SKM-1 treated with dmso at 0.1 percent for 144 hours (cell line): Measurements from ENCODE around the gene CNGB1.
"Not testable (repeated sequence)": the region's sequence is repeated elsewhere in the genome, so short reads cannot be mapped to it uniquely, and the experiment has no call there.

Experiments used
- DNase-seq: peaks from one replicate; lab custom pipeline; 2025; ENCODE audit not compliant: unreplicated experiment; lab: John Stamatoyannopoulos, UW

The CNGB1 gene

DNA sequence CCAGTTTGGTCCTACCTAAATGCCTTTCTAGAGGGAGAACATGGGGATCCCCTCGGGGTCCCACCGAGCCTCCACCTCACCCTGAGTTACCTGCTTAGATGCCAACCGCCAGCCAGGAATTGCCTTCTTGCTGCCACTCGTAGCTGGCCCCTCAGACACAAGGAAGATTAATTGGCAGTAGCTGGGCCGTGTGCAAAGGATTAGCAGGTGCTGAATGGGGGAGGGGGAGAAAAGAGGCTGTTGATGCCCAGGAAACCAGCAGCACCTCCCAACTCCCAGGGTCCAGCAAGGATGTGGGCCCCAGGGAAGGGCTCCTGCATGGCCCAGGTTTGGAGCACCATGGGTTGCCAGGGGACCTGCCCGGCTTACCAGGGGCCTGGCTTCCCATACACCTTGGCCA lies at the start of gene CNGB1:
Gene CNGB1 (minus strand): TSS at position 159 of the 400 bp plus-strand sequence. CDS start 3,842 bp downstream, outside the sequence.
- no peak for DNase-seq

DNA sequence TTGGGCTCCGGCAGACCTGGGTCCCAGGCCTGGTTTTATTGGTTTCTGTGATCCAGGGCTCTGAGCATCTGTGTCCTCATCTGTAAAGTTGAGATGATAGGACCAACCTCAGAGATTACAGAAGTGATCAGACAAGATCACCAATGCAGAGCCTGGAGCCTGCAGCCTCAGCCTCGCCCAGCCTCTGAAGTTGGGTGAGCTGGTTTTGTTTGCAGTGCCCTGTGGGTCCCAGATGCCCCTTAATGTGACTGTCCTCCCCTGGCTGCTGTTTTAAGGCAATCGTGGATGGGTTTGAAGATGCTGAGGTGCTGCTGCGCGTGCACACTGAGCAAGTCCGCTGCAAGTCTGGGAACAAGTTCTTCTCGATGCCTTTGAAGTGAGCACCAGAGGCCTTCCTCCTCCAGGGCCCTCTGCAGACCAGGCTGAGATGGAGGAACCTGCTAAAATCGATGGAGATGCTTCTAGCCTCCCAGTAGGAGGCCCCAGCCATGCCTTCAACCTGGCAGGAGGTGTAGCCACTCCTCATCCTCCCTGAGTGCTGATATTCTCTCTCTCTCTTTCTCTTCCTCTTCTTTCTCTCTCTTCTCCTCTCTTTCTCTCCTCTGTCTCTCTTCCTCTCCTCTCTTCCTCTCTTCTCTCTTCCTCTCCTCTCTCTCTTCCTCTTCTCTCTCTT lies 49.1 kb upstream of the CNGB1 start:
- DNase-seq: no peak

DNA sequence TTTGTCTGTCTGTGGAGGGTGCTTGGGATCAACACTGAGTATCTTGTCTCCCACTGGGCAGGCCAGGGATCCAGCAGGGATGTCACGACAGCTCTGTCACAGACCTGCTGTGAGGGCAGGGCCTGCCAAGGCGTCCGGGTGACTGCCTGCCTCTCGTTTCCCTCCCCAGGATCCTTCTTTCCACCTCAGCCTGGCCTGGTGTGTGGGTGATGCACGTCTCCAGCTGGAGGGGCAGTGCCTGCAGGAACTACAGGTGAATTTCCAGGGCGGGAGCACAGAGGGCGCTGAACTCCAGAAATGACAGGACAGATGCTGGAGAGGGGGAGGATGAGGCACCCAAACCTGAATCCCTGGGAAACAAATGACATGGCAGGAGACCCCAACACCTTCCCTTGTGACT lies 47.9 kb upstream of the CNGB1 start:
- DNase-seq: no peak

DNA sequence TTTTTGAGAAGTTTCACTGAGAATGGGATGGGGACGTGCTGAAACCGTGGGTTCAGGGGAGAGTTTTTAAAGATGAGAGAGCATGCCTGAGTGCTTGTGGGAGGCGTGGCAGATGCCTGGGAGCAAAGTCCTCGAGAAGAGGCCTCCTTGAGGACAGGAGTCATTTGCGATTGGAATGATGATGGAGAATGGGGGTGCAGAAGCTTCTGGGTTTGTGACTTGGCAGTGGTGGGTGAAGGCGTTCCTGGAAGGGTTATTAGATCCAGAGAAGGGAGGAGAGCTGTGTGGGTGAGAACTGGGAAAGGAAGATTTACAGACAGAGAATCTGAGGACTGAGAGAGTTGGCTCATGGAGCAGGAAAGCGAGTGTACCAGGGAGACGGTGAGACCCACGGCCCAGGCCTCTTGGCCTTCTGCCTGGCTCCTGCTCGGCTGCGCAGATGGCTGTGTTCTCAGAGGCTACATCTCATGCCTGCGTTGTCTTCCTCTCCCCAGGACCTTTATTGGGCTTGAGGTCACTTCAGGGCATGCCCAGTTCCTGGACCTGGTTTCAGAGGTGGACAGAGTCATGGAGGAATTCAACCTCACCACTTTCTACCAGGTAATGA lies 46.0 kb upstream of the CNGB1 start:
- DNase-seq: no peak

DNA sequence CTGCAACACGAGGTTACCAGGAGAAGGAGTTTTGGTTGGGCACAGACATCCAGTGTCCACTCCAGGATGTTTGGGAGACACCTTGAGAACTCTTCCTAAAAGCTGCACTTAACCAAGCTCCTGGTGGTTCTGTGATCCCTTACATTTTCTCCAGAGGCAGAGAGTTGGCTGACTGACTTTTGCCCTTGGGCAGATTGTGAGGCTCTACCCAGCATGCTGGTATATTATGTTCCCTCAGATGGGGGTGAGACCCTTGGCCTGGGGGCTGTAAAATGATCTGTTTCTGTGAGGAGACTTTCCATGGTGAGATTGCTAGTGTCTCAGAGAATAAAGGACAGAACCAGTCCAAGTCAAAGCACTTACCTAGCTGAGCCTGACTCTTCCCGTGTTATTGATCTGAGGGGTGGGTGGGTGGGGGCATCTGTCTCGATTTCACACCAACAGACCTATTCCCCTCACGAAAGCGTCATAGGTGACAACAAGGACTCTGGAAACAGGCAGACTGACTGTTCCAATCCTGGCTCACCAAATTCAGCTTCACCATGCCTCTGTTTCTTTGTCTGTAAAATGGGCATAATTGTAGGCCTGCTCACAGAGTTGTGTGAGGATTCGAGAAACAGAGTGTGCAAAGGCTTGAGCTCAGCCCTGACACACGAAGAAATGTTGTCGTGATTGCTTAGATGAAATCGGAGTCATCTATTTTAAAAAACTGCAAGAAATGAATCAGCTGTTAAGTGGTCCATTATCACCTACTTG lies 42.5 kb upstream of the CNGB1 start:
- DNase-seq: no peak

DNA sequence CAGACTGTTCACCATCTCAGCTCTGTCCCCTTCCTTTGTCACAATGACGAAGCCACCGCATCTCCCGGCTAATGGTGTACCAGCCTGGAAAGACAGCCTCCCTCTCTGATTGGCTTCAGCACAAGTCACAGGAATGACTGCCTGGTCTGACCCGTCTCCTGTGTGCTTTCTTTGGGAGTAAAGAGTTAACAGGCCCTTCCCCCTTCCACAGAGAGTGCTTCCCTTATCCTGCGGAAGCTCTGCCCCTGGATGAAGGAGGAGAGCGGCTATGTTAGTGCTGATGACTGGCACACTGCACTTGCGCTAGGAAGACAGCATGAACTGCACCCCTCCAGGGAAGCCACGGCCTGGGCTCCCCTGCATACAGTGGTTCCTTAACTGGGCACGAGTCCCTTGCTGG lies 41.6 kb upstream of the CNGB1 start:
- no peak for DNase-seq

DNA sequence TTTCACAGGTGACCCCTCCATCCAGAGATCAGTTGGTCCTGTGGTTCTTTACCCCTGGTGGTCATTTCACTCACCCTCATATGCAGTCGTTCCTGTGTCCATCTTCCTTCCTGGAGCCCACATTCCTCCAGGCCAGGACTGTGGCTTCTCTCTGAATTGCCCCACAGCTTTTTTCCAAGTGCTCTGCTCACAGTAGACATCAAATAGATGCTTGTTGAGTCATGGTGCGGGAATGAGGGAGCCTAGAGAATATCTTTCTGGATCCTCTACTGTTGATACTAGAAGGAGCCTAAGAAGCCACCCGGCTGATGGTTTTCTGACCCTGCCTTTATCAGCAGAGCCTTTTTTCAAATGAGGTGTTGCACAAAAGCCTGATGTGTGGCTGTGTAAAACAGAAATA lies 40.7 kb upstream of the CNGB1 start:
- no peak for DNase-seq

DNA sequence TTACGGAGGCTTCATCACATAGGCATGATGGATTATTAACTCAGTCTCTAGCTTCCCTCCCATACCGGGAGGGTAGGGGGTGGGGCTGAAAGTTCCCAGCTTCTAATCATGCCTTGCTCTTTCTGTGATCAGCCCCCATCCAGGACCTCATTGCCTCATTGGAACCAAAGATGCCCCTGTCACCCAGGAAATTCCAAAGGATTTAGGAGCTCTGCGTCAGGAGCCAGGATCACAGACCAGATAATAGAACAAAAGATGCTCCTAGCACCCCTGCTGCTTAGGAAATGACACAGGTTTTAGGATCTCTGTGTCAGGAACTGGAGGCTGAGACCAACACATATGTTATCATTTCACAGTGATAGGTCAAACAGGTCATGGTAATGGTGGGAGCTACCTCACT lies 40.0 kb upstream of the CNGB1 start:
- DNase-seq: no peak

DNA sequence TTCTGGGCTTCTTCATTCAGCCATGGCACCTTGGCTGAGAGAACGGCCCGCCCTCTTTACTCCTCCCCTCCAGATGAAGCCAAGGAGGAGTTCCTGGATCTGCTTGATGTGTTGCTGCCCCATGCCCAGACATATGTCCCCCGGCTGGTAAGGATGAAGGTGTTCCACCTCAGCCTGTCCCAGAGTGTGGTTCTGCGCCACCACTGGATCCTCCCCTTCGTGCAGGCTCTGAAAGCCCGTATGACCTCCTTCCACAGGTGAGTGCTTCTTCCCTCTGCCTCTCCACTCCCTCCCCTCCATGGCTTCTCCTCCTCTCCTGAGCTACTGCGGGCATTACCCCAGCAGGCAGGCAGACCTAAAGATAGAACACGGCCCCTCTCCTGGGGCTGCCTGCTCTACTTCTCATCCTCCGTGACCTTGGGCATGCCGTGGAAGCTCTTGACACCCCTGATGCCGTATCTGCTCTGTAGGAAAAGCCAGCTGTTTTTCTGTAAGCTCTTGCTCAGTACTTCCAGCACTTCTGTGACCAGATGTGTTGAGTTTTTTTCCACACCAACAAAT lies 39.0 kb upstream of the CNGB1 start:
- DNase-seq: no peak

DNA sequence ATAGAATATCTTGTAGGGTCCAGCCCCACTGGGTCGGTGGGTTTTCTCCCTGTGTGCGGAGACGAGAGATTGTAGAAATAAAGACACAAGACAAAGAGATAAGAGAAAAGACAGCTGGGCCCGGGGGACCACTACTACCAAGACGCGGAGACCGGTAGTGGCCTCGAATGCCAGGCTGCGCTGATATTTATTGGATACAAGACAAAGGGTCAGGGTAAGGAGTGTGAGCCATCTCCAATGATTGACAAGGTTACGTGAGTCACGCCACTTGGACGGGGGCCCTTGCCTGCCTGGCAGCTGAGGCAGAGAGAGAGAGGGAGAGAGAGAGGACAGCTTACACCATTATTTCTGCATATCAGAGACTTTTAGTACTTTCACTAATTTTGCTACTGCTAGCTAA lies 33.8 kb upstream of the CNGB1 start:
- DNase-seq: not testable (repeated sequence)

DNA sequence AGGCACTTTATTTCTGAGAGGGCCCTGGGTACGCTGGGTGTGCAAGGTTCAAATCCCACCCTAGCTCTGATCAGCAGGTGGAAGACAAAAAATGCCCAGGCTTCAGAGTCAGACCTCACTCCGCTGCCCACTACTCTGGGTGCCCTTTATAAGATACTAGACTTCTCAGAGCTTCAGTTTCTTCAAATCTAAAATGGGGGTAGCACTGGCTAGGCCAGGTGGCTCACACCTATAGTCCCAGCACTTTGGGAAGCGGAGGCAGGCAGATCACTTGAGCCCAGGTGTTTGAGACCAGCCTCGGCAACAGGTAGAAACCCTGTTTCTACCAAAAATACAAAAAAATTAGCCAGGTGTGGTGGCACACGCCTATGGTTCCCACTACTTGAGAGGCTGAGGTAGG lies 32.0 kb upstream of the CNGB1 start:
- DNase-seq: no peak

DNA sequence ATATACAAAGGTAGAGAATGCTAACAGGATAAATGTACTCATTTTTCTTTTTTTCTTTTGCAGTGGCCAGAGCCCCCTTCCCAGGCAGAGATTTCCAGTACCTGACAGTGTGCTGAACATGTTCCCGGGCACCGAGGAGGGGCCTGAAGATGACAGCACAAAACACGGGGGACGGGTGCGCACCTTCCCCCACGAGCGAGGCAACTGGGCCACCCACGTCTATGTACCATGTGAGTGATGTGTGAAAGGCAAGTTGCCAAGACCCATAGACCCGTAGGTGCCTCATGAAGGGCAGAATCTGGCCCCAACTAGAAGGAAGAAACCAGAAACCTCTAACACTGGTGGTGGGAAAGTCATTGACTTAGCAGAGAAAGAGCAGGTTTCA lies 31.5 kb upstream of the CNGB1 start:
- DNase-seq: no peak

DNA sequence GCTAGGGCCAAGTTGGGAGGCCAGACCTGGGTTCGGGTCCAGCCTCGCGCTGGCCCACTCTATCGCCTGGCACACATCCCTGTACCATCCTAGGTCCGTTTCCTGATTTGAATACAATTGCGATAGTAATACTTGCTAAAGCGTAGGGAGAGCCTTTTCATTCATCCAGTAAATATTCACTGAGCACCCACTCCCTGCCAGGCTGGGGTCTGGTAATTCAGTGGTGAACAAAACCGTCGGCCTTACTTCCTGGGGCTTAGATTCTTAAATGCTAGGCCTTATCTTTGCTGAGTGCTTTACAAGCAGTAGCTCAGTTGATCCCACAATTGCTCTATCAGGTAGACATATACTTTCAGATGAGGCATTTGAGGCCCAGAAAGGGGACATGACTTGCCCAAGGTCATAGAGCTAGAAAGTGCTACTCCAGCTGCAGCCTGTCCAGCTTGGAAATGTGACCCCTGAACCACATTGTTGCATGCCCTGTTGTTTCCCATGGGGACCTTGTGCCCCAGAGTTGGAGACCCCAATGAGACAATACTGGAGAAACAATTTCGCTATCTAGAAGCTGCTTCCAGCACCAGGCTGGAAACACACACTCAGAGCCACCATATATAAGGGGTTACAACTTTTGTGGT lies 31.0 kb upstream of the CNGB1 start:
- no peak for DNase-seq

DNA sequence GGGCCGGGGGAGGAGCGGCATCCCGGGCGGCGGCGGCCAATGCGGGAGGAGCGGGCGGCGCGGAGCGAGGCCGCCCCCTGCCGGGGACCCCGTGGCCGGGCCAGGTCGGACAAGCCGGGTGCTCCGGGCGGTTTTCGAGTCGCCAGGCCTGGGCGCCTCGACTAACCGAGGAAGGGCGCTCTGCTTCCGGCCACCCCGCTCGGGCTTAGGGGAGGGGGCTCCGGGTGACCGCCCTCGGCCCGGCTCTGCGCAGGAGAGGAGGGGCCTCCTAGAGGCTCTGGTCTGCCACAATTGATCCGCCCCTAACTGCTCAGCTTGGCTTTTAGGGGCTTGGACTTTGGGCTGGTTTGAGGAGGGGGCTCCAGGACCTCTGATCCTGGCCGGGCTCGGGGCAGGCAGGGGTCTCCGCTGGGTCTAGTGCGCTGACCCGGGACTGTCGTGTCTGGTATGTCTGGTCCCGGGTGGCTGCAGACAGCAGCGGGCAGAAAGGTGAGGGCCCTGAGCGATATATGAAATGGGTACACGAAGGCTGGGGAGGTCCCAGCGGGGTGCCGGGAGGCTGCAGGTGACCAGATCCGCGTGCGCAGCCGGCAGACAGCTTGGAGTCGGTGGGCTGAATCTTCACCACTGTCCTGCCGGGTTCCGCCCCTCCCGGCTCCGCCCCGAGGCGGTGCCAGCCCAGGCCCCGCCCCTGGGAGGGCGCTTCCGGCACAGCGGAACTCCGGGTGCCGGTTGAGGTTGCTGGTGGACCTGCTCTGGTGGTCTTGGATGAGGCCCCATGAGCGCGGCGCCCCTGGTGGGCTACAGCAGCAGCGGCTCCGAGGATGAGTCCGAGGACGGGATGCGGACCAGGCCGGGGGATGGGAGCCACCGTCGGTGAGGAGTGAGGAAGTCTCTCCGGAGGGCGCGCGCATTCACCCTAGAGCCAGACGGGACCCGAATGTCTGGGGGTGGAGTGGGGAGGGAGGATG lies 30.1 kb upstream of the CNGB1 start, which contains the start of gene USB1:
Gene USB1 (plus strand): TSS at position 702 of the 971 bp plus-strand sequence. CDS start 77 bp downstream, at position 779.
- peak; percentile 71 for DNase-seq

DNA sequence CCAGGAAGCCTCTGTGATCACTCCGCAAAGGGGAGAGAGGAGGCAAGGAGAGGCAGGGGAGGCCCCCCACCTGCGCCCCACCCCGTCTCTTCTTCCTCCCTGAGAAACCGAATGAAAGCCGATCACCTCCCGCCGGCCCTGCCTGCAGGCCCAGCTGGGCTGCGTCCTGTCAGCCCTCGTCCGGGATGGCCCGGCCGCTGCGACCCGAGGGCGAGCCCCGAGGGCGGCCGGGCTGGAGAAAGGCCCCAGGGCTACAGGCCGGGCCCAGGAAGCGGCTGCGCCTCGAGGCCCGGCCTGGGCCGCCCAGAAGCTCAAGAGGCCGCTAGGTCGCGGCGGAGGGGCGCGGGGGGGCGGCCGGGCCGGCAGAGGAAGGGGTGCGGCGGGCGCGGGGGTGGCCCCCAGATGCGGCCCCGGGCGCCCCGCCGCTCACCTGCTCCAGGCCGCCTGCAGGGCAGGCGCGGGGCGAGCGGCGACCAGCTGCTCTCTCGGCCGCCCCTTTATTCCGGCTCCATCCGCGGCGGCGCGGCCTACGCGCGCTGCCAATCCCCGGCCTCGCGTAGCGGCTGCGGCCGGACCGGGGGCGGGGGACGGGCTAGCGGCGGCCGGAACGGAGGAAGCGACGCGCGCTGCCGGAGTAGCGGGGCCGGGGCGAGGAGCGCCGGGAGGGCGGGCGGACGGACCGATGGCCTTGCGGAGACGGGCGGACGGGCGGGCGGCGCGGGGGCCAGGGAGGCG lies 29.2 kb upstream of the CNGB1 start, which contains the start of gene ZNF319:
Gene ZNF319 (minus strand): TSS at position 702 of the 735 bp plus-strand sequence. CDS start 2,407 bp downstream, outside the sequence.
- DNase-seq: peak; percentile 32

DNA sequence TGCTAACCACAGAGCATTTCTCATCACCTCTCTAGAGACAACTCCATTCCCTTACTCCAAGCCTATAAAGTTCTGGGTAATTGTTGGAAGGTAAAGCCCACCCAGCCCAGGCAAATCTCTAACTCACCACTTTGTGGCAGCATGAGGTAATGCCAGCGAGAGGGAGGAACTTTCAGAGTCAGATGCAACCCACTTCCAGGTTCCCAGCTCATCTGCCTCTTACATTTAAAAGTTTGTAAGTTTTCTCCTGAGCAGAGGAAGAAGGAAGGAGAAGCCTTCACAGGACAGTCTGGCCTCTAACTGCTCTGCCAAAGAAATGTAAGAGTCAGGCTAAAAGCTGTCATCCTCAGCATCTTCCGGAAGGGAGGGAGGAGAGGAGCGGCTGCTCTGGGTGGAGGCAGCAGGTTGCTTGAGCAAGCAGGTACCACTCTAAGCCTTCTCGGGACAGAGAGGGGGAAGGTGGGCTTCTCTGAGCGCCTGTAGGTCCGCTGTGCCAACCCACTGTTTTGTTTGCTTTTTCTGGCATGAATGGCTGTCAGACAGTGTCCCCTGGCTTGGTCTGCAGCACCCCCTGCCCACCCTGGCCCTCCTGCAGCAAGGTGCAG lies 28.5 kb upstream of the CNGB1 start:
- peak; percentile 11 for DNase-seq

DNA sequence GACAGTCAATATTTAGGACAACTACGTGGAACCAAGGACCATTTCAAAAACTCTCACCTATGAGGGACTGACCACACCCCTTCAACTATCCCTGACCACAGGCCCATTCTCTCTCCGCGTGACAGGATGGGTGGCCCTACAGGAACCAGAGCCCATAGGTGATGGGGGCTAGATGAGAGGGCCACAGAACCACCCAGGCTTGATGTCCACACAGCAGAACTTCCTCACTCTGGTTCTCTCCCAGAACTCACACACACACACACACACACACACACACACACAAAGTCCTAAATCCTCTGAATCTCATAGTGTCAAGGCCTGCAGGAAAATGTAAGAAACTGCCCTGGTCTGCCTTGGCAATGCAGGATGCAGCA lies 28.1 kb upstream of the CNGB1 start:
- DNase-seq: no peak

DNA sequence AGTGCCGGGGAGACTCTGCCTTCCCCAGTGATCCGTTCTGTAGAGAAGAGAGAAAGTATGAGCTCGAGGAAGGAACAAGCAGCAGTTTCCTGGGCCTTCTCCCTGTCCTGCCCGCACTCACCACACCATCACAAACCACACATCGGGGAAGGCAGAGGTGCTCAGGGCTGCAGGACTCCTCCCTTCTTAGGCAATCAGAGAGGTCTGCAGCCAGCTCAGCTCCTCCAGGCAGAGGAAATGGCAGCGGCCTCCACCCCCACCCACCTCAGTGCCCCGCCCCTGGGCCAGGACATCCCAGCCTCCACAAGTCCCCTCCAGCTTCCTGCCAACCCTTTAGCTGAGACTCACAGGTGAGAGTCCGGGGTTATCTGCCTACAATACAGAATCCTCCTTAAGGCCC lies 27.6 kb upstream of the CNGB1 start:
- DNase-seq: peak; percentile 91
